Ishikawa (cell line): ENCODE measurements around the gene CD101.

Experiments used
- CEBPB ChIP-seq: IDR thresholded peaks from 2 replicates; pipeline ENCODE4 v1.6.1; 2012
- CREB1 ChIP-seq: IDR thresholded peaks from 2 replicates; pipeline ENCODE4 v1.6.1; 2012; ENCODE audit warnings: low read depth
- EP300 ChIP-seq: IDR thresholded peaks from 2 replicates; pipeline ENCODE4 v1.6.1; 2012; ENCODE audit warnings: borderline replicate concordance
- NFIC ChIP-seq: IDR thresholded peaks from 2 replicates; pipeline ENCODE4 v1.6.1; 2012
- RAD21 ChIP-seq: IDR thresholded peaks from 2 replicates; pipeline ENCODE4 v1.6.1; 2012; ENCODE audit warnings: low read depth
- REST ChIP-seq: IDR thresholded peaks from 2 replicates; pipeline ENCODE4 v1.6.1; 2012; ENCODE audit warnings: low read depth, mild to moderate bottlenecking
- TAF1 ChIP-seq: IDR thresholded peaks from 2 replicates; pipeline ENCODE4 v1.6.1; 2012; ENCODE audit warnings: low read depth, mild to moderate bottlenecking
- TEAD4 ChIP-seq: IDR thresholded peaks from 2 replicates; pipeline ENCODE4 v1.6.1; 2012
- USF1 ChIP-seq: IDR thresholded peaks from 2 replicates; pipeline ENCODE4 v1.6.1; 2012
- YY1 ChIP-seq: IDR thresholded peaks from 2 replicates; pipeline ENCODE4 v1.6.1; 2012; ENCODE audit warnings: low read depth
- TF ChIP-seq, protein P1 (sequence below): IDR thresholded peaks from 2 replicates; pipeline ENCODE4 v1.6.1; 2012

DNA sequence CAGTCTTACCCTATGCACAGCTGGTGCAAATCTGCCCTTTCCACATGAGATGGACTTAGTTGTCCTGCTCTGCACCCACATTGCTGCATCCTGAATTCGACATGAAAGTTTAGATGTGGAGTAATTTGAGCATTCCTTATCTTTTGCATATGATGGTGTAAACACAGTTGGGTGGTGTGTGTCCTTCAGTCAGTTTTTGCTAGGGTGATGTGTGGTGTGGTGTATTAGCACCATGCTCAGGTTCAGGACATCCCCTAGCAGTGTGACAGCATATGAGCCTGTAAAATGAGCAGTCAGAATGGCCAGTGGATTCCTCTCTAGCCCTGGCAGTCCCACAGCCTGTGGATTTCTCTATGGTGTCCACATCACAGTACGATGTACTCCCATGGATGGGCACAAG, 42.6 kb upstream of the CD101 start:
- TF ChIP-seq CEBPB (no peak), USF1 (no peak), TEAD4 (no peak), REST (no peak), EP300 (no peak), NFIC (no peak), YY1 (no peak), CREB1 (no peak), RAD21 (no peak), TAF1 (no peak)
- TF ChIP-seq, protein P1, sequence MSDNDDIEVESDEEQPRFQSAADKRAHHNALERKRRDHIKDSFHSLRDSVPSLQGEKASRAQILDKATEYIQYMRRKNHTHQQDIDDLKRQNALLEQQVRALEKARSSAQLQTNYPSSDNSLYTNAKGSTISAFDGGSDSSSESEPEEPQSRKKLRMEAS = no peak
